HG03097 (cell line): ENCODE measurements around the gene ZNF562.

ENCODE experiments used
- ATAC-seq: cut with Tn5 transposase; IDR thresholded peaks from one replicate; pipeline ENCODE4 v1.9.1; 2021; ENCODE audit not compliant: unreplicated experiment, low FRiP score

The ZNF562 gene

DNA sequence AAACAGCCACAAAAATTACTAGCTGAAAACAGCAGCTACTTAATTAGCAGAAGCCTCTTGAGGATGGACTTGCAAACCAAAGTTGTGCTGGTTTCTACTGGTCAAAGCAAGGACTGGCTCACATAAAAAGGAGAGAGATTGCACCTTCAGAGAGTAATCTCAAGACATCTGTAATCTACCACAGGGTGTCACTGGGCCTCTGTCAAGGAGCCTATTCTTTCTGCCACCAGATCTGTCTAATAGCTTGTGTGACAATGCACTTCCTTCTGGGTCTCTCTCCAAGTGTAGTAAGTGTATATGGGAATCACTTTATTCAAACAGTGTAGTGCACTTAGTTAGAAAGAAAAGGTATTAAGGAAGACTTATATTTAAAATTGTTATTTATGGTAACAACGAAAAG, 29.4 kb downstream of the ZNF562 start:
- ATAC-seq = no peak

DNA sequence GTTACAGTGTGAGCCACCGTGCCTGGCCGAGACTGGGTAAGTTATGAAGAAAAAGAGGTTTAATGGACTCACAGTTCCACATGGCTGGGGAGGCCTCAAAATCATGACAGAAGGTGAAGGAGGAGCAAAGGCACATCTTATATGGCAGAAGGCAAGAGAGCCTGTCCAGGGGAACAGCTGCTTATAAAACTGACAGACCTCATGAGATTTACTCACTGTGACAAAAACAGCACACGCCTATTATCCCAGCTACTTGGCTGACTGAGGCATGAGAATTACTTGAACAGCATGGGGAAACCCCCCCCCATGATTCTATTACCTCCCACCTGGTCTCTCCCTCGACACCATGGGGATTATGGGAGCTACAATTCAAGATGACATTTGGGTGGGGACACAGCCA, 30.4 kb downstream of the ZNF562 start:
- ATAC-seq = no peak

DNA sequence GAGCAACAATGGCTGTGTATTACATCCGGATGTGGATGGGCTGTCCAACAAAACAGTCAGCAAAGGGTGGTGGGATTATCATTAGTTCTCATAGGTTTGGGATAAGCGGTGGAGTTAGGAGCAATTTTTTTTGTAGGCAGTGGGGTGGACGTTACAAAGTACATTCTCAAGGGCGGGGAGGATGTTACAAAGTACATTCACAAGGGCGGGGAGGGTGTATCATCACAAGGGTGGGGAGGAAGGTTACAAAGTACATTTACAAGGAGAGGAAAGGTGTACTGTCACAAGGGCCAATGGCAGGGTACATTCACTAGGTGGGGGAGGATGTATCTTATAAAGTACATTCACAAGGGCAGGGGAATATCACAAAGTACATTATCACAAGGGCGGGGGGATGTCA, 33.1 kb downstream of the ZNF562 start:
- ATAC-seq = no peak

DNA sequence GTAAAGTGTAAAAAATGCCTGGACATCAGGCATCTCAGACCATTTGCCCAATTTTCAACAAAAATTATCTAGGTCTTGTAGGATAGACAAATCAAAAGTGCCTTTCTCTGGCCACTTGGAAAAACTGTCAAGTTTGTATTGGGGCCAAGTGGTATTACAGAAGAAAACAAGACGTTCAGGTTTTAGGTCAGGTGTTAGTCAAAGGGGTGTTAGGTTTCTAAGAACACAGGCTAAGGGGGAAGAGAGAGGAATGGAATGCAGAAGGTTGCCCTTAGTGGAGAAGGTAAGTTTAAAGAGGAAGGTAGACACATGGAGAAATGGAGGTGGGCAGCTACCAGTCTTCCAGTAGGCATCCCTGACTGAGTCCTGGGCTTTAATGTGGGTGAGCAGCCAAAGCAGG, 33.9 kb downstream of the ZNF562 start:
- ATAC-seq = no peak

DNA sequence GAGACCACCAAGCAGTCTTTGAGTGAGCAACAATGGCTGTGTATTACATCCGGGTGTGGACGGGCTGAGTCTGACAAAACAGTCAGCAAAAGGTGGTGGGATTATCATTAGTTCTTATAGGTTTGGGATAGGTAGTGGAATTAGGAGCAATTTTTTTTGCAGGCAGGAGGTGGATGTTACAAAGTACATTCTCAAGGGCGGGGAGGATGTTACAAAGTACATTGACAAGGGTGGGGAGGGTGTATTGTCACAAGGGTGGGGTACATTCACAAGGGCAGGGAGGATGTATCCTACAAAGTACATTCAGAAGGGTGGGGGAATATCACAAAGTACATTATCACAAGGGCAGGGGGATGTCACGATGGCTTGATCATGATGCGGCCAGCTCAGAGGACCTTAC, 38.9 kb downstream of the ZNF562 start:
- ATAC-seq = no peak

DNA sequence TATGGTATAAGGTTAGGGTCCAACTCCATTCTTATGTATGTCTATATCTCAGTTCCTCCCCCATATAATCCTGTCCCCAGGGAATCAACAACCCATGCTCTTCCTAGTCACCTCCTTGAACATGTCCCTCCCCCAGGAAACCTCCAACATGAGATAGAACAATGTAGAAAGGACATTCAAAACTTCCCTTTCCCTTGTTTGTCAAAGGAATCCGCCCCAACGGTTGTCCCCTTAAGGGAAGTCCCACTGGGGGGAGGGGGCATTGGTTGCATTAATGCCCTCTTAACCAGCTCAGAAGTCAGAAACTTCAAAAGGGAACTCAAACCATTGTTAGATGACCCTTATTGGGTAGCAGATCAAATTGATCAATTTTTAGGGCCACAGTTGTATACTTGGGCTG, 47.0 kb downstream of the ZNF562 start:
- no peak for ATAC-seq

DNA sequence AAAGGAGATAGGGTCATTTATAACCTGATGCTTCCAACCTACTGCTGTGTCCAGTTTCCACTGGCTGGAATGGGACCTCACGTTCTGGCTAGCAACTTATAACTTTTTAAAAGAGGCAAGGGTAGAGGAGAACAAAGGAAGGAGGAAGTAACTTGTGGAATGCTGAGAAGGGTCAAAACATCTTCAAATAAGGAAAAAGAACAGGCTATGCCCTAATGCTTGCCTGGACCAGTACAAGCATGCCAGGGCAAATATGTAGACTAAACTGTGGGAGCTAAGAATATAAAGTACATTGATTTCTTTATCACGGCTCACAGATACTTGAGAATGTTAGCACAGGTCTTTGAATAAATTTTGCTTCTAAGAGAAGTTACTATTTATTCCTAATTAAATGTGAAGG, 52.4 kb downstream of the ZNF562 start:
- no peak for ATAC-seq

DNA sequence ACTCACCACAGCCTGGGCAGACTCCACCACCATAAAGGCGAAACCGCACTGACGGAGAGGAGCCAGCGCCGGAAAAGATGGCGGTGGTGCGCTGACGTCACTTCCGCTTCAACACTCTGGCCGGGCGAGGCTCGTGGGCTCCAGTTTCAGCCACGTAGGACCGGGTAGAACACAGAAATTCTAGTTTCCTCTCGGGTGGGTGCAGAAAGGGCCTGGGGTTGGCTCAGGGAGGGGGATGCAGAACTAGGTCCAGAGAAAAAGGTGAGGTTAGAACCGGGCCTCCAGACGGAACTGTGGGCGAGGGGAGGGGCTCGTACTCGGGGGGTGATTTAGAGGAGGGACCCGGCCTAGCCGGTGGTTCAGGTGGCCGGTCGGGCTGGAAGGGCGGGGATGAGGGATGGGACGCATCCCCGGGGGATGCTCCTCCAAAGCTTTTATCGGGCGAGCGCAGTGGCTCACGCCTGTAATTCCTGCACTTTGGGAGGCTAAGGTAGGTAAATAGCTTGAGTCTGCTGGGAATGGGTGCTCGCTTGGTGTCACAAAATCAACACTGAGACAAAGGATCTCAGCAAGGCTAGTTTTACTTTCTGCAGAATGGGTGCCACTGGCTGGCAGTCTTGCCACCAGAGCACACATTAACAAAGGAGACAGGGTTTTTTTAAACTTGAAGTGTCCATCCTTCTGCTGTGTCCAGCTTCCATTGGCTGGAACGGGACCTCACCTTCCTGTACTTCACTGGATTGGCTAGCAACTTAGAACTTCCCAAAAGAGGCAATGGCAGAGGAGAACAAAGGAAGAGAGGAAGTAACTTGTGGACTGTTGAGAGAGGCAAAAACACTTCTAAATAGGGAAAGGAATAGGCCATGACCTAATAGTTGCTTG, 53.5 kb downstream of the ZNF562 start, which contains the start of gene ZNF561:
TSS of gene ZNF561 (minus strand) at position 77 of the 882 bp plus-strand sequence. CDS start 1,776 bp downstream, outside the sequence.
- ATAC-seq = peak; percentile 53

DNA sequence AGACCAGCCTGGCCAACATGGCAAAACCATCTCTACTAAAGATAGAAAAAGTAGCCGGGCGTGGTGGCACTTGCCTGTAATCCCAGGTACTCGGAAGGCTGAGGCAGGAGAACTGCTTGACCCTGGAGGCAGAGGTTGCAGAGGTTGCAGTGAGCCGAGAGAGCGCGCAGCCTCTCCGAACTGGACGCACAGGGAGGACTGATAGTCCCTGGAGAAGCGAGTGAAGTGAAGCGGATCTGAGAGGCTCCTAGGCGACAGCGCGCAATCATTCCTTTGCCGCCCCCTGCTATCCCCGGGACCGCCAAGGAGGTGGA, 54.1 kb downstream of the ZNF562 start:
- ATAC-seq = no peak

DNA sequence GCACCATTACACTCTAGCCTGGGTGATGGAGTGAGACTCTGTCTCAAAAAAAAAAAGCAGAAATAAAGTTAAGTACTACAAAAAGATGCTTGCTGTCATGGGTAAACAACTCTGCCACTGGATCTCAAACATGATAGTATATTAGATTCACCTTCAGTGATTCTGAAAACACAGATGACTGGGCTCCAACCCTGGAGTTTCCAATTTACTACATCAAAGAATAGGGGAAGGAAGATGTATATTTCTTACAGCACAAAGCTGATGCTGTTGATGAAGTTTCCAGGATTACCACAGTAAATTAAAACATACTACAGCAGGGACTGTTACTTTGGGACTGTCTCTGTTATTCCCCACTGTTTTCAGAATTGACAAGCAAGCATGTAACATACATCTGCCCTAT, 59.1 kb downstream of the ZNF562 start:
- no peak for ATAC-seq

DNA sequence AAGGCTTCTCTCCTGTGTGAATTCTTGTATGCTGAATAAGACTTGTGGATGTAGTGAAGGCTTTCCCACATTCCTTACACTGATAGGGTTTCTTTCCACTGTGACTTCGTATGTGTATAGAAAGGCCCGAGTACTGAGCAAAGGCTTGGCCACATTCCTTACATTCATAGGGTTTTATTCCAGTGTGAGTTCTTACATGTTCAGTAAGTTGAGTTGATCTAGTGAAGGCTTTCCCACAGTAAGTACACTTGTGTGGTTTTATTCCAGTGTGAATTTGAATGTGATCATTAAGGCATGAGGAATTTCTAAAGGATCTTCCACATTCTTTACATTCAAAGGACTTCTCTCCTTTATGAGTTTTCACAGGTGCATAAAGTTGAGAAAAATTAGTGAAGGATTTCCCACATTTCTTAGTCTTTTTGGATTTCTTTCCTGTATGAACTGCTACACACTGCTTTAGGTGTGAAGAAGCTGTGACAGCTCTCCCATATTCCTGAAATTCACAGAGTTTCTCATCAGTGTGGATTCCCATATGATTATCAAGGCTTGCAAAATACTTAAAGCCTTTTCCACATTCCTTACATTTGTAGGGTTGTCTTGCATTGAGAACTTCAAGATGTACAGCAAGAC, 64.3 kb downstream of the ZNF562 start:
- ATAC-seq = no peak

DNA sequence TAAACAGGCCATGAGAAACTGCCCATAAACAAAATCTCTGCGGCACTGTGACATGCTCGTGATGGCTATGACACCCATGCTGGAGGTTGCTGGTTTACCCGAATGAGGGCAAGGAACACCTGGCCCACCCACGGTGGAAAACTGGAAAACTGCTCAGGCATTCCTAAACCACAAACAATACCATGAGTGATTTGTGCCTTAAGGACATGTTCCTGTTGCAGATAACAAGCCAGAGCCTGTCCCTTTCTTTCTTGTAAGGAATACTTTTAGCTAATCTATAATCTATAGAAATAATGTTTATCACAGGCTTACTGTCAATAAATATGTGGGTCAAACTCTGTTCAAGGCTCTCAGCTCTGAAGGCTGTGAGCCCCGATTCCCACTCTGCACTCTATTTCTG, 66.0 kb downstream of the ZNF562 start:
- no peak for ATAC-seq

DNA sequence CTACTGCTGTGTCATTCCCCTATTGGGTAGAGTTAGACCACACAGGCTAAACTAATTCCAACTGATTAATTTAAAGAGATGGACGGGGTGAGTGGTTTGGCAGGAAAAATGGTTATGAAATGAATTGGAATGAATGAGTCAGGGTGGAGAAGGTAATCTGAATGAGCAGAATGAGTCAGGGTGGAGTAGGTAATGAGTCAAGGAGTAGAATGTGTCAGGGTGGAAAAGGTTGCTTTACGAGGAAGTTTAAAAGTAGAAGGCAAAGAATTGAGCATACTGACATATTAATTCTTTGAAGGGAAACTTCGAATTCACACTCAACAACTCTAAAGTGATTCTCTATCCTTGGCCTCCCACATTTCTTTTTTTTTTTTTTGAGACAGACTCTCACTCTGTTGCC, 77.9 kb downstream of the ZNF562 start:
- ATAC-seq = no peak
